NB4 (cell line): ENCODE data around the gene MICAL3.

ENCODE experiments used
- CTCF ChIP-seq: IDR thresholded peaks from one replicate; pipeline ENCODE4 v1.5.1; 2012; ENCODE audit warnings: low read depth, low read length
- MAX ChIP-seq: IDR thresholded peaks from 2 replicates; pipeline ENCODE4 v1.6.1; 2011; ENCODE audit warnings: low read depth, low read length
- POLR2A ChIP-seq: IDR thresholded peaks from 2 replicates; pipeline ENCODE4 v1.6.1; 2011; ENCODE audit warnings: mild to moderate bottlenecking; ENCODE audit not compliant: insufficient read length; ENCODE audit errors: extremely low read depth

DNA sequence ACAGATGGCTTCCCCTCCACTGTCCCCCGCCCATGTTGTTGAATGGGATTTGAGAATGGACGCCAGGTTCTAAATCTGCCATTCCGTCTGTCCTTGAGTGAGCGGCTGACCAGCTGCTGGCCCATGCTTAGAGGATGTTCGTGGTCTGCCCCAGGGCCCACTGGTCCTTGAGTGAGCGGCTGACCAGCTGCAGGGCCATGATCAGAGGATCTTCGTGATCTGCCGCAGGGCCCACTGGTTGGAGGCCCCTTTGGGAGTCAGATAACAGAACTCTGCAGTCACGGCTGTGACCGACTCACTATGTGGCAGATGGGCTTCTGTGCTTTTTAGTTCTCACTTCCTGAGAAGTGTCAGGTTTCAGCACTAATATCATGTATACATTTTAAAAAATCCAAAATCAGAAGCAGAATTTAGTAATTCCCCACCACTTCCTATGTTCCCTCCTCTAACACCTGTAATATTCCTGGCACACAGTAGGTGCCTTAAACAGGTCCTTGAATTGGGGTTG is 54.1 kb downstream of the MICAL3 start:
- TF ChIP-seq CTCF (no peak), MAX (no peak), POLR2A (no peak)
